ENCODE results near the gene TEX51.

TEX51 gene

GRCh38 chr2:126877041-126877440, 21.6 kb upstream of the TEX51 start:
- no peak overlapping the region for H3K27ac ChIP-seq (ENCODE audit: low read length)
- no peak overlapping the region for H3K4me3 ChIP-seq (ENCODE audit: low read length)
- no peaks in the 10 kb centered on the region for H3K36me3 ChIP-seq (replicated peaks; ENCODE audit: insufficient read depth, low read length)
- TF ChIP-seq EZH2phosphoT487 (IDR thresholded peaks at IDR 0.05; ENCODE audit: low read length) (no peak), EZH2 (optimal IDR thresholded peaks at IDR 0.05; ENCODE audit: low read depth, low read length) (no peak), CTCF (IDR thresholded peaks at IDR 0.05; ENCODE audit: low read length) (no peak)
- no peaks in the 10 kb centered on the region for H4K20me1 ChIP-seq (ENCODE audit: insufficient read depth, low read length)
- no peaks in the 10 kb centered on the region for H3K27me3 ChIP-seq (replicated peaks; ENCODE audit: insufficient read depth, low read length)
- H3K9ac ChIP-seq (ENCODE audit: low read length): no peak overlapping the region
- H3K79me2 ChIP-seq (ENCODE audit: low read length): no peaks in the 10 kb centered on the region
- no peaks in the 10 kb centered on the region for H3K9me2 ChIP-seq (replicated peaks; ENCODE audit: insufficient read depth, low read length)
- no peak overlapping the region for H3K4me2 ChIP-seq (ENCODE audit: low read depth, low read length)
- no peaks in the 10 kb centered on the region for H3F3A ChIP-seq (ENCODE audit: insufficient read depth, low read length)
- H3K9me3 ChIP-seq (replicated peaks; ENCODE audit: insufficient read depth, low read length): no peaks in the 10 kb centered on the region
- DNase-seq: no peak
- H2AFZ ChIP-seq (ENCODE audit: low read length): no peak overlapping the region
- no peaks in the 10 kb centered on the region for H3K4me1 ChIP-seq (ENCODE audit: low read length)

DNA sequence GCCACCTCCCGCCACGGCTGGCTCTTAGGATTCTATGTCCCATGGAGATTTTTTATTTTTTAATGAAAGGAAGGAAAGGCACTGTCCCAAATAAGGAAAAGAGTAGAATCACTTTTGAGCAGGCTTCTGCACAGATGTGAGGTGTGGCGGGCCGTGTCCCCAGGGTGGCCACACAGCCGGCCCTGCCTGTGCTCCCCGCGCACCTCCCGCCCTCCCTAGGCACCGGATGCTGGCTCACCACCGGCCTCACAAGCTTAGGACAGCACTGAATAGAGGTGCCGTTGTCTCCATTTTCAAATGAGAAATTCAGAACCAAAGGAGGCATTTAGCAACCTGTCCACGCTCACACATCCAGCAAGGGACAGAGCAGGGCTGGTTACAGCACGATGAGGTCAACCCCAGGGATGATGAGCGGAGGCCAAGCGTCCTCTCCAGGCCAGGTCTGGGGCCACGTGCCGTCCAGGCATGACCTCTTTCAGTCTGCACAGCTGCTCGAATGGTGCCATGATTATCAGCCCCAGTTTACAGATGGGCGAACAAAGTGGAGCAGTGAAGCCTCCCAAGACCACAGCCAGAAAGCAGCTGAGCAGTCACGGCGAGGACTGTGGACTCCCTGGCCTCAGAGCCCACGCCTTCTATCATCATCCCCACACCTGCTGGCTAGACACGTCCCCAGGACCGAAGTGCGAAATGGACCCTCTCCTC, 20.7 kb upstream of the TEX51 start:
- no peaks in the 10 kb centered on the region for H3K4me1 ChIP-seq (ENCODE audit: low read length)
- no peak overlapping the region for H2AFZ ChIP-seq (ENCODE audit: low read length)
- no peak for DNase-seq
- TF ChIP-seq EZH2phosphoT487 (IDR thresholded peaks at IDR 0.05; ENCODE audit: low read length): no peak
- TF ChIP-seq EZH2 (optimal IDR thresholded peaks at IDR 0.05; ENCODE audit: low read depth, low read length): no peak
- no peak for TF ChIP-seq CTCF (IDR thresholded peaks at IDR 0.05; ENCODE audit: low read length)
- no peaks in the 10 kb centered on the region for H3K9me3 ChIP-seq (replicated peaks; ENCODE audit: insufficient read depth, low read length)
- H3K27me3 ChIP-seq (replicated peaks; ENCODE audit: insufficient read depth, low read length): no peaks in the 10 kb centered on the region
- no peak overlapping the region for H3K4me3 ChIP-seq (ENCODE audit: low read length)
- no peaks in the 10 kb centered on the region for H3K79me2 ChIP-seq (ENCODE audit: low read length)
- H3F3A ChIP-seq (ENCODE audit: insufficient read depth, low read length): no peaks in the 10 kb centered on the region
- no peak overlapping the region for H3K9ac ChIP-seq (ENCODE audit: low read length)
- H3K27ac ChIP-seq (ENCODE audit: low read length): no peak overlapping the region
- no peak overlapping the region for H3K4me2 ChIP-seq (ENCODE audit: low read depth, low read length)
- no peaks in the 10 kb centered on the region for H3K36me3 ChIP-seq (replicated peaks; ENCODE audit: insufficient read depth, low read length)
- no peaks in the 10 kb centered on the region for H4K20me1 ChIP-seq (ENCODE audit: insufficient read depth, low read length)
- H3K9me2 ChIP-seq (replicated peaks; ENCODE audit: insufficient read depth, low read length): no peaks in the 10 kb centered on the region

DNA sequence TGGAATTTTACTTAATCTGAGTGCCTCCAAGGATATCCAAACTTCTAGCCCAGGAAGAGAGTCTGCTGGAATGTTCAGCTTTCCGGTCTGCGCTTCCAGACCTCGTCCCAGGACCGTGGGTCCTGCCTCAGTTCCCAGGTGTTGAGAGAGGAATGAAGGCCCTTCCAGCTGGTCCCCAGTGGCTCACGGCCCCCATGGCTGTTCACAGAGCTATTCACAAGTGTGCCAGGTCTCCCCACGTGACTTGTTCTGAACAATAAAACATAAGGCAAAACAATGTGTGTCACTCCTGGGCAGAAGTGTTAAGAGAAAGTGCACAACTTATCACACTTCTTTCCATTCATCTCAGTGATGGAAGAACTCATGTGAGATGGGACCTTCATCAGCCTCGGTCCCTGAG, 20.1 kb upstream of the TEX51 start:
- Histone ChIP-seq H3K27ac (ENCODE audit: low read length) (no peak overlapping the region), H3K9me2 (replicated peaks; ENCODE audit: insufficient read depth, low read length) (no peaks in the 10 kb centered on the region), H3K79me2 (ENCODE audit: low read length) (no peaks in the 10 kb centered on the region), H3K4me3 (ENCODE audit: low read length) (no peak overlapping the region), H3K9ac (ENCODE audit: low read length) (no peak overlapping the region), H3K4me1 (ENCODE audit: low read length) (no peaks in the 10 kb centered on the region), H2AFZ (ENCODE audit: low read length) (no peak overlapping the region), H3K27me3 (replicated peaks; ENCODE audit: insufficient read depth, low read length) (no peaks in the 10 kb centered on the region), H3F3A (ENCODE audit: insufficient read depth, low read length) (no peaks in the 10 kb centered on the region), H3K36me3 (replicated peaks; ENCODE audit: insufficient read depth, low read length) (no peaks in the 10 kb centered on the region), H4K20me1 (ENCODE audit: insufficient read depth, low read length) (no peaks in the 10 kb centered on the region), H3K9me3 (replicated peaks; ENCODE audit: insufficient read depth, low read length) (no peaks in the 10 kb centered on the region), H3K4me2 (ENCODE audit: low read depth, low read length) (no peak overlapping the region)
- DNase-seq: no peak
- TF ChIP-seq EZH2phosphoT487 (IDR thresholded peaks at IDR 0.05; ENCODE audit: low read length) (no peak), EZH2 (optimal IDR thresholded peaks at IDR 0.05; ENCODE audit: low read depth, low read length) (no peak), CTCF (IDR thresholded peaks at IDR 0.05; ENCODE audit: low read length) (no peak)
